ENCODE data around the gene FAM83C. TPM values are rescaled to one million over a fixed set of nuclear protein-coding genes. Genes with fewer than 3 reads are reported as not detected.

Gene FAM83C
- total and polyA plus RNA-seq, 9 of the 15 experiments (the other 6 are each of a cell fraction or from before 2014, with no cell fraction given), result not detected

DNA sequence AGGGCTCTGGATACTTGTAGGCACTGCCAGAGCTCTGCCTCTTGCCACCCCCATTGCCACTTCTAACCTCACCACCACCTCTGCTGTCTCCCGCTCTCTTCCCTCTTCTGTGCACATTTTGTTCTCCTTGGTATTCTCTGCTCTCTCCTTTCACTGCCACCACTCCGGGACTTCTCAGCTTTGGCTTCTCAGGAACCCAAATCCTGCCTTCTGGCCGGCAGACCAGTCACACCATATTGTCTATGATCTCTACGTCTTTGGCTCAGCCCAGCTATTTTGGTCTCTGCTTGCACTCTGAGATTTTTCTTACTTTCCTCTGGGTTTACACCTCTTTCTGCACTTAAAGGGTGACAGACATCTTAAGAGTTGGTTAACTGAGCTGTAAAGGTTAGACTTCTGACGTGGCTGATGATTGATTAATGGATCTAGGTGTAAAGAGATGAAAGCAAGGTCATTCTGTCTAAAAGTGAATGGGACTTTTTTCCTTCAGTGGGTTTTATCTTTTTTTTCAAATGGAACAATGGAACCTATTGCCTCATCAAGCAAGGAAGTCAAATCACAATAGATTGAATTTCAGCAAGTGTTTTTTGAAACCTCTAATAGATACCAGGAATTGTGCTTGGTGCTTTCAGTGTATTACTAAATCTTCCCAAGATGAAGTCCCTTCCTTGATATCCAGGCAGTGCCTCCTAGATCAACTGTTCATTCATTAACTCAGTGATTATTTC, 52.0 kb downstream of the FAM83C start:
- no peaks in the 10 kb centered on the region for H3K9me1 ChIP-seq (ENCODE audit: control insufficient read depth, insufficient read depth, low read length)
- DNase-seq (ENCODE audit: extremely low read depth in 1 of 4, low spot score in 3 of 4) (no peak), ATAC-seq (no peak), FAIRE-seq (no peak)
- ChIA-PET CTCF (ENCODE audit: low intra/inter-chr PET ratio) (no interaction called here), POLR2A (interaction anchor here (0.9 to 1.5 kb wide), 2 partner anchors 10 to 16 kb away, joined by 4 read pairs; no protein-coding TSS in a partner anchor)
- H3K4me1 ChIP-seq (replicated peaks in 1 of 2; ENCODE audit: control insufficient read depth in 2 of 2, insufficient read depth in 2 of 2, low read length in 2 of 2), result no peaks in the 10 kb centered on the region; a peak in 1 of 5 replicates
- no peak overlapping the region for H3K9ac ChIP-seq (ENCODE audit: insufficient read depth in 1 of 2, low read depth in 2 of 2, low read length in 2 of 2)
- H3K36me3 ChIP-seq (ENCODE audit: control insufficient read depth, insufficient read depth, low read length), result no peaks in the 10 kb centered on the region
- H3K9me3 ChIP-seq (replicated peaks; ENCODE audit: control insufficient read depth, insufficient read depth, low read depth, low read length), result no peaks in the 10 kb centered on the region
- peaks cover 5% of the 10 kb centered on the region; the same call in 1 of the 2 replicates for H4K20me1 ChIP-seq (replicated peaks; ENCODE audit: control insufficient read depth, insufficient read depth, low read length)
- peaks cover 20 to 61% of the 10 kb centered on the region in 2 experiments for H3K27me3 ChIP-seq (ENCODE audit: control insufficient read depth in 2 of 2, insufficient read depth in 2 of 2, low read length in 2 of 2)
- no peak overlapping the region for H3K4me2 ChIP-seq (ENCODE audit: insufficient read depth, low read length)
- 1% methylated on average over 5 of the region's 5 CpGs for WGBS (ENCODE audit: insufficient coverage, low coverage, missing lambda C conversion rate)
- no peak overlapping the region for H3K4me3 ChIP-seq
- H3K27ac ChIP-seq (ENCODE audit: extremely low read depth, low read depth, low read length), result no peak overlapping the region
- intact Hi-C loops (cut with micrococcal nuclease) (no loop called here), in situ Hi-C loops (cut with MboI) (loop anchor here (10.0 kb wide), 1 partner anchor 385 kb away; no protein-coding TSS in a partner anchor)
- no peak overlapping the region for H2AFZ ChIP-seq (ENCODE audit: low read depth, low read length)
- BruUV-seq (replicated peaks), result no TSS peak
- H3K79me2 ChIP-seq (ENCODE audit: control insufficient read depth, insufficient read depth, low read length), result no peaks in the 10 kb centered on the region
- no peak for TF ChIP-seq ZNF324 (CRISPR knock-in tag; IDR thresholded peaks at IDR 0.05)
- TF ChIP-seq, protein P1, sequence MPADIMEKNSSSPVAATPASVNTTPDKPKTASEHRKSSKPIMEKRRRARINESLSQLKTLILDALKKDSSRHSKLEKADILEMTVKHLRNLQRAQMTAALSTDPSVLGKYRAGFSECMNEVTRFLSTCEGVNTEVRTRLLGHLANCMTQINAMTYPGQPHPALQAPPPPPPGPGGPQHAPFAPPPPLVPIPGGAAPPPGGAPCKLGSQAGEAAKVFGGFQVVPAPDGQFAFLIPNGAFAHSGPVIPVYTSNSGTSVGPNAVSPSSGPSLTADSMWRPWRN (IDR thresholded peaks at IDR 0.05; ENCODE audit: low read depth), result no peak
- TF ChIP-seq HNRNPUL1 (IDR thresholded peaks at IDR 0.05; ENCODE audit: low read length), result no peak
- TF ChIP-seq HOXB6 (CRISPR knock-in tag; IDR thresholded peaks at IDR 0.05; ENCODE audit: borderline replicate concordance), result no peak
- TF ChIP-seq MEIS2 (IDR thresholded peaks at IDR 0.05; ENCODE audit: partially characterized antibody), result peak; percentile 47
- no peak for TF ChIP-seq AFF4 (CRISPR knock-in tag; IDR thresholded peaks at IDR 0.05)
- TF ChIP-seq ZFP30 (CRISPR knock-in tag; IDR thresholded peaks at IDR 0.05; ENCODE audit: borderline replicate concordance), result no peak
- no peak for TF ChIP-seq ZNF766 (CRISPR knock-in tag; conservative IDR thresholded peaks at IDR 0.05)
- no peak for TF ChIP-seq SIN3B (IDR thresholded peaks at IDR 0.05; ENCODE audit: low read depth)
- no peak for TF ChIP-seq XRCC3 (IDR thresholded peaks at IDR 0.05)
- no peak for TF ChIP-seq SNRNP70 (optimal IDR thresholded peaks at IDR 0.05; ENCODE audit: low read depth, low read length)
- no peak for TF ChIP-seq CEBPG (CRISPR knock-in tag; IDR thresholded peaks at IDR 0.05)
- TF ChIP-seq CEBPG (tag; conservative IDR thresholded peaks at IDR 0.05 in 1 of 2, IDR thresholded peaks at IDR 0.05 in 1 of 2), result peak in 1 of 2 experiments; percentile 35; a peak in 1 of 4 replicates
- TF ChIP-seq, protein P2, sequence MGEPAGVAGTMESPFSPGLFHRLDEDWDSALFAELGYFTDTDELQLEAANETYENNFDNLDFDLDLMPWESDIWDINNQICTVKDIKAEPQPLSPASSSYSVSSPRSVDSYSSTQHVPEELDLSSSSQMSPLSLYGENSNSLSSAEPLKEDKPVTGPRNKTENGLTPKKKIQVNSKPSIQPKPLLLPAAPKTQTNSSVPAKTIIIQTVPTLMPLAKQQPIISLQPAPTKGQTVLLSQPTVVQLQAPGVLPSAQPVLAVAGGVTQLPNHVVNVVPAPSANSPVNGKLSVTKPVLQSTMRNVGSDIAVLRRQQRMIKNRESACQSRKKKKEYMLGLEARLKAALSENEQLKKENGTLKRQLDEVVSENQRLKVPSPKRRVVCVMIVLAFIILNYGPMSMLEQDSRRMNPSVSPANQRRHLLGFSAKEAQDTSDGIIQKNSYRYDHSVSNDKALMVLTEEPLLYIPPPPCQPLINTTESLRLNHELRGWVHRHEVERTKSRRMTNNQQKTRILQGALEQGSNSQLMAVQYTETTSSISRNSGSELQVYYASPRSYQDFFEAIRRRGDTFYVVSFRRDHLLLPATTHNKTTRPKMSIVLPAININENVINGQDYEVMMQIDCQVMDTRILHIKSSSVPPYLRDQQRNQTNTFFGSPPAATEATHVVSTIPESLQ (CRISPR knock-in tag; IDR thresholded peaks at IDR 0.05), result no peak
